CD14-positive monocyte (primary cell): ENCODE data around the gene VAV2. TPM values are rescaled to one million over a fixed set of nuclear protein-coding genes. Genes with fewer than 3 reads are reported as not detected.

ENCODE experiments used
- DNase-seq, 3 donors: peaks; one replicate each; pipeline ENCODE4 v3.0.0-alpha.2; 2011 to 2022
- H2AFZ ChIP-seq: 2 replicates; pipeline ENCODE4 v1.6.0; 2012; ENCODE audit warnings: mild to moderate bottlenecking, low read depth, low read length, inconsistent platforms; ENCODE audit not compliant: insufficient read depth, poor library complexity, severe bottlenecking
- H3K27ac ChIP-seq, 2 donors: 1 replicate in 1 of 2; 2 replicates in 1 of 2; pipeline ENCODE4 v1.5.1; 2012 to 2013; ENCODE audit warnings: low read length in 2 of 2, control low read depth in 1 of 2, inconsistent platforms in 1 of 2, low read depth in 1 of 2, mild to moderate bottlenecking in 1 of 2
- H3K27me3 ChIP-seq, 2 donors: one replicate each; pipeline versions ENCODE4 v1.6.0 to v1.6.1; 2011 to 2013; ENCODE audit warnings: low read length in 2 of 2; ENCODE audit not compliant: control insufficient read depth in 2 of 2, insufficient read depth in 2 of 2
- H3K36me3 ChIP-seq, 2 donors: replicated peaks in 1 of 2; 1 replicate in 1 of 2; 2 replicates in 1 of 2; pipeline versions ENCODE4 v1.5.1 to v1.6.1; 2012 to 2013; ENCODE audit warnings: low read length in 2 of 2, control low read depth in 1 of 2, inconsistent platforms in 1 of 2, mild to moderate bottlenecking in 1 of 2; ENCODE audit not compliant: insufficient read depth in 2 of 2, control insufficient read depth in 1 of 2
- H3K4me1 ChIP-seq, 2 donors: 1 replicate in 1 of 2; 2 replicates in 1 of 2; pipeline versions ENCODE4 v1.5.1 to v1.6.1; 2012 to 2013; ENCODE audit warnings: low read length in 2 of 2, control low read depth in 1 of 2, inconsistent platforms in 1 of 2, mild to moderate bottlenecking in 1 of 2, moderate library complexity in 1 of 2; ENCODE audit not compliant: insufficient read depth in 2 of 2, control insufficient read depth in 1 of 2
- H3K4me2 ChIP-seq: replicated peaks from 2 replicates; pipeline ENCODE3; 2012; ENCODE audit warnings: low read length, moderate library complexity, mild to moderate bottlenecking; ENCODE audit not compliant: poor library complexity, severe bottlenecking; ENCODE audit errors: extremely low read depth
- H3K4me3 ChIP-seq, 3 experiments: fragments of 200-600 bp in 1 of 3; sonication (generic) in 1 of 3; replicated peaks in 1 of 3; 1 replicate in 2 of 3; 2 replicates in 1 of 3; pipeline ENCODE4 v1.5.1; 2011 to 2013; ENCODE audit warnings: low read length in 3 of 3, mild to moderate bottlenecking in 3 of 3, control low read depth in 2 of 3, low read depth in 2 of 3, inconsistent platforms in 1 of 3, moderate library complexity in 1 of 3
- H3K79me2 ChIP-seq: 2 replicates; pipeline ENCODE4 v1.6.0; 2012; ENCODE audit warnings: mild to moderate bottlenecking, control low read depth, inconsistent platforms, low read length, moderate library complexity; ENCODE audit not compliant: insufficient read depth
- H3K9ac ChIP-seq: 2 replicates; pipeline ENCODE4 v1.6.0; 2017; ENCODE audit warnings: low read length, mild to moderate bottlenecking; ENCODE audit not compliant: insufficient read depth, poor library complexity, severe bottlenecking
- H3K9me3 ChIP-seq, 2 donors: replicated peaks in 1 of 2; 1 replicate in 1 of 2; 2 replicates in 1 of 2; pipeline versions ENCODE4 v1.5.1 to v1.6.1; 2012 to 2013; ENCODE audit warnings: low read length in 2 of 2, control low read depth in 1 of 2; ENCODE audit not compliant: control insufficient read depth in 1 of 2, insufficient read depth in 1 of 2
- H4K20me1 ChIP-seq: 2 replicates; pipeline ENCODE4 v1.6.0; 2012; ENCODE audit warnings: mild to moderate bottlenecking, low read length, control low read depth, moderate library complexity; ENCODE audit not compliant: insufficient read depth
- H3K27ac Mint-ChIP-seq, 7 donors: one replicate each; pipeline ENCODE4 v1.8.0; 2020; ENCODE audit warnings: mild to moderate bottlenecking in 7 of 7, mixed read lengths in 7 of 7, moderate library complexity in 6 of 7, inconsistent platforms in 2 of 7
- H3K27me3 Mint-ChIP-seq, 3 donors: one replicate each; pipeline ENCODE4 v1.8.0; 2021 to 2022; ENCODE audit warnings: low read depth in 3 of 3, mild to moderate bottlenecking in 3 of 3, mixed read lengths in 3 of 3, moderate library complexity in 3 of 3, inconsistent platforms in 1 of 3
- H3K36me3 Mint-ChIP-seq, 2 donors: one replicate each; pipeline ENCODE4 v1.8.0; 2020; ENCODE audit warnings: mixed read lengths in 2 of 2, inconsistent platforms in 1 of 2, mild to moderate bottlenecking in 1 of 2
- H3K4me1 Mint-ChIP-seq: one replicate; pipeline ENCODE4 v1.8.0; 2020; ENCODE audit warnings: mild to moderate bottlenecking, mixed read lengths
- H3K4me3 Mint-ChIP-seq, 2 donors: one replicate each; pipeline ENCODE4 v1.8.0; 2020; ENCODE audit warnings: mild to moderate bottlenecking in 2 of 2, mixed read lengths in 2 of 2, moderate library complexity in 1 of 2
- H3K9me3 Mint-ChIP-seq, 7 donors: one replicate each; pipeline ENCODE4 v1.8.0; 2020 to 2022; ENCODE audit warnings: mixed read lengths in 7 of 7, mild to moderate bottlenecking in 6 of 7, moderate library complexity in 6 of 7, inconsistent platforms in 2 of 7
- CTCF ChIP-seq: fragments of 200-600 bp; IDR thresholded peaks from one replicate; pipeline ENCODE4 v1.8.0; 2022; ENCODE audit warnings: antibody characterized with exemption, mild to moderate bottlenecking
- WGBS: methylation state at CpG from one replicate; pipeline ENCODE4 v1.1.5; 2013; ENCODE audit warnings: missing lambda C conversion rate; ENCODE audit not compliant: insufficient coverage; 5-methylcytosine and 5-hydroxymethylcytosine counted together
- intact Hi-C, 2 donors: fragments of 100-400 bp; cut with micrococcal nuclease; formaldehyde crosslinking; loops; one replicate each; pipeline versions ENCODE4 v1.15.0 to v1.15.1; 2023
- polyA plus RNA-seq, 3 donors: library from polyadenylated mRNA; depleted of rRNA in 1 of 3; unstranded in 2 of 3; stranded (reverse) in 1 of 3; fragments of 300-500 nt in 2 of 3; fragments of >200 nt in 1 of 3; fragmentation: Illumina TruSeq in 2 of 3; gene quantifications; 1 replicate in 2 of 3; 2 replicates in 1 of 3; pipeline ENCODE4 v1.2.3, GENCODE V29; 2012 to 2021

The VAV2 gene
- polyA plus RNA-seq, 3 donors = 2.3 to 13.6 (median 2.3) TPM

- H3K4me1 ChIP-seq = peaks cover 6 to 8% of the 10 kb centered on the region in 2 donors
- H4K20me1 ChIP-seq = no peaks in the 10 kb centered on the region
- H3K4me3 Mint-ChIP-seq = peak within 1 kb of the TSS; percentile 48 to 68
- H3K79me2 ChIP-seq = no peaks in the 10 kb centered on the region
- H3K36me3 Mint-ChIP-seq = no peaks in the 10 kb centered on the region
- H3K27me3 Mint-ChIP-seq = peaks cover 1 to 6% (median 2%) of the 10 kb centered on the region in 3 donors
- 7% methylated on average over 19 of the region's 25 CpGs for WGBS
- H3K27ac Mint-ChIP-seq = peak within 1 kb of the TSS in 1 of 7 donors; percentile 54
- H3K36me3 ChIP-seq = no peaks in the 10 kb centered on the region
- peak within 1 kb of the TSS; percentile 7 to 68 (median 37) for H3K4me3 ChIP-seq
- H3K9me3 Mint-ChIP-seq = peaks cover 0 to 2% (median 0%) of the 10 kb centered on the region in 7 donors
- no peak for TF ChIP-seq CTCF
- H3K4me2 ChIP-seq = peak within 1 kb of the TSS; percentile 69
- peaks cover 7% of the 10 kb centered on the region for H3K4me1 Mint-ChIP-seq
- no peaks in the 10 kb centered on the region for H3K9me3 ChIP-seq
- H2AFZ ChIP-seq = peak within 1 kb of the TSS; percentile 81
- peak within 1 kb of the TSS; percentile 46 for H3K9ac ChIP-seq
- H3K27ac ChIP-seq = no peak within 1 kb of the TSS
- DNase-seq = no peak
- H3K27me3 ChIP-seq = no peaks in the 10 kb centered on the region
- intact Hi-C loops = no loop called here
Measured at GRCh38 chr9:133737774-133738639, 254.1 kb downstream of the VAV2 start, which contains the start of gene SARDH. Gene SARDH (minus strand): TSS chr9:133738352. CDS start chr9:133734173, 4,179 bp downstream.

GRCh38 chr9:133737071-133737773, 254.9 kb downstream of the VAV2 start:
- peaks cover under 1 to 6% (median 2%) of the 10 kb centered on the region in 3 donors for H3K27me3 Mint-ChIP-seq
- Histone ChIP-seq H3K27ac (no peak overlapping the region), H4K20me1 (no peaks in the 10 kb centered on the region), H3K36me3 (no peaks in the 10 kb centered on the region), H3K9ac (peak overlapping the region; percentile 40), H3K79me2 (no peaks in the 10 kb centered on the region), H3K4me3 (no peak overlapping the region), H3K27me3 (no peaks in the 10 kb centered on the region), H3K4me1 (peaks cover 6 to 8% of the 10 kb centered on the region in 2 donors), H3K4me2 (no peak overlapping the region), H2AFZ (no peak overlapping the region), H3K9me3 (no peaks in the 10 kb centered on the region)
- WGBS = 64% methylated on average over 12 of the region's 15 CpGs
- no peak overlapping the region for H3K4me3 Mint-ChIP-seq
- H3K4me1 Mint-ChIP-seq = peaks cover 7% of the 10 kb centered on the region
- DNase-seq = no peak
- intact Hi-C loops = no loop called here
- H3K9me3 Mint-ChIP-seq = peaks cover 0 to 2% (median 0%) of the 10 kb centered on the region in 7 donors
- no peak for TF ChIP-seq CTCF
- no peaks in the 10 kb centered on the region for H3K36me3 Mint-ChIP-seq
- peak overlapping the region in 1 of 7 donors; percentile 54 for H3K27ac Mint-ChIP-seq
